Type B pancreatic cell (in vitro differentiated cells): ENCODE measurements around the gene RAB33B. TPM values are rescaled to one million over a fixed set of nuclear protein-coding genes. Genes with fewer than 3 reads are reported as not detected.
A peak's percentile ranks its signal among the peaks of the same experiment; 100 is the strongest.

Experiments
- DNase-seq: peaks from one replicate; pipeline ENCODE4 v3.0.0; 2021; ENCODE audit warnings: mixed read lengths; ENCODE audit not compliant: unreplicated experiment; ENCODE audit errors: extremely low spot score
- H3K27ac Mint-ChIP-seq: 2 replicates; pipeline ENCODE4 v1.8.0; 2021; ENCODE audit warnings: mild to moderate bottlenecking, mixed read lengths
- H3K27me3 Mint-ChIP-seq: 2 replicates; pipeline ENCODE4 v1.8.0; 2021; ENCODE audit warnings: mixed read lengths
- H3K36me3 Mint-ChIP-seq: 2 replicates; pipeline ENCODE4 v1.8.0; 2021; ENCODE audit warnings: mixed read lengths
- H3K4me1 Mint-ChIP-seq: one replicate; pipeline ENCODE4 v1.8.0; 2021; ENCODE audit warnings: mixed read lengths; ENCODE audit not compliant: unreplicated experiment
- H3K4me3 Mint-ChIP-seq: 2 replicates; pipeline ENCODE4 v1.8.0; 2021; ENCODE audit warnings: mild to moderate bottlenecking, mixed read lengths
- H3K9me3 Mint-ChIP-seq: 2 replicates; pipeline ENCODE4 v1.8.0; 2021; ENCODE audit warnings: mixed read lengths
- CTCF ChIP-seq: fragments of 200-600 bp; sonication (generic); conservative IDR thresholded peaks from 2 replicates; pipeline ENCODE4 v1.5.0; 2021; ENCODE audit warnings: antibody characterized with exemption, mild to moderate bottlenecking
- total RNA-seq: library from RNA; stranded (reverse); gene quantifications from 2 replicates; pipeline ENCODE4 v1.2.1, GENCODE V29; 2021; ENCODE audit warnings: low replicate concordance

Gene RAB33B
- total RNA-seq, 1 donor from 2014 or later: 7.8 TPM

- H3K27me3 Mint-ChIP-seq: no peaks in the 10 kb centered on the region
- peaks cover 37% of the 10 kb centered on the region for H3K4me1 Mint-ChIP-seq
- peaks cover 4% of the 10 kb centered on the region for H3K36me3 Mint-ChIP-seq
- no peak overlapping the region for H3K27ac Mint-ChIP-seq
- no peak overlapping the region for H3K4me3 Mint-ChIP-seq
- no peak for TF ChIP-seq CTCF
- no peak for DNase-seq
- H3K9me3 Mint-ChIP-seq: no peaks in the 10 kb centered on the region
Observed at GRCh38 chr4:139501927-139502899, 48.3 kb downstream of the RAB33B start.

- peaks cover 27% of the 10 kb centered on the region for H3K4me1 Mint-ChIP-seq
- H3K27me3 Mint-ChIP-seq: no peaks in the 10 kb centered on the region
- no peak for TF ChIP-seq CTCF
- no peaks in the 10 kb centered on the region for H3K9me3 Mint-ChIP-seq
- no peak overlapping the region for H3K4me3 Mint-ChIP-seq
- H3K27ac Mint-ChIP-seq: no peak overlapping the region
- H3K36me3 Mint-ChIP-seq: peaks cover 5% of the 10 kb centered on the region
- no peak for DNase-seq
Observed at GRCh38 chr4:139503622-139504166, 49.8 kb downstream of the RAB33B start.

GRCh38 chr4:139506774-139507173 is 52.9 kb downstream of the RAB33B start:
- DNase-seq: no peak
- Mint-ChIP-seq H3K4me1 (peaks cover 8% of the 10 kb centered on the region), H3K36me3 (peaks cover 10% of the 10 kb centered on the region), H3K4me3 (no peak overlapping the region), H3K27me3 (no peaks in the 10 kb centered on the region), H3K27ac (no peak overlapping the region), H3K9me3 (no peaks in the 10 kb centered on the region)
- no peak for TF ChIP-seq CTCF

- no peaks in the 10 kb centered on the region for H3K9me3 Mint-ChIP-seq
- no peak overlapping the region for H3K27ac Mint-ChIP-seq
- H3K36me3 Mint-ChIP-seq: peaks cover 16% of the 10 kb centered on the region
- H3K4me1 Mint-ChIP-seq: no peaks in the 10 kb centered on the region
- no peak for DNase-seq
- no peaks in the 10 kb centered on the region for H3K27me3 Mint-ChIP-seq
- no peak for TF ChIP-seq CTCF
- no peak overlapping the region for H3K4me3 Mint-ChIP-seq
Observed at GRCh38 chr4:139508581-139509237, 54.8 kb downstream of the RAB33B start.

- H3K4me3 Mint-ChIP-seq: no peak overlapping the region
- no peaks in the 10 kb centered on the region for H3K27me3 Mint-ChIP-seq
- no peaks in the 10 kb centered on the region for H3K9me3 Mint-ChIP-seq
- no peak for DNase-seq
- H3K4me1 Mint-ChIP-seq: no peaks in the 10 kb centered on the region
- peak; percentile 37 for TF ChIP-seq CTCF
- peaks cover 21% of the 10 kb centered on the region for H3K36me3 Mint-ChIP-seq
- H3K27ac Mint-ChIP-seq: no peak overlapping the region
Observed at GRCh38 chr4:139509727-139510410, 55.9 kb downstream of the RAB33B start.
